Muscle layer of colon (tissue), 2 donors: ENCODE results near the gene PIP5K1A.

Experiments
- H3K27ac ChIP-seq: one replicate; pipeline ENCODE4 v1.7.0; 2013; ENCODE audit warnings: low read depth, mild to moderate bottlenecking, low read length, moderate library complexity
- H3K27me3 ChIP-seq, 2 donors: one replicate each; pipeline ENCODE4 v1.7.0; 2013; ENCODE audit warnings: low read length in 2 of 2, mild to moderate bottlenecking in 2 of 2; ENCODE audit not compliant: insufficient read depth in 2 of 2, control insufficient read depth in 1 of 2
- H3K36me3 ChIP-seq: one replicate; pipeline ENCODE4 v1.7.0; 2013; ENCODE audit warnings: mild to moderate bottlenecking, low read length; ENCODE audit not compliant: insufficient read depth
- H3K4me1 ChIP-seq: one replicate; pipeline ENCODE4 v1.7.0; 2013; ENCODE audit warnings: mild to moderate bottlenecking, low read length; ENCODE audit not compliant: insufficient read depth
- H3K4me3 ChIP-seq, 2 donors: one replicate each; pipeline ENCODE4 v1.7.0; 2013; ENCODE audit warnings: low read length in 2 of 2, low read depth in 1 of 2, mild to moderate bottlenecking in 1 of 2, moderate library complexity in 1 of 2
- H3K9ac ChIP-seq: one replicate; pipeline ENCODE4 v1.7.0; 2013; ENCODE audit warnings: low read length
- H3K9me3 ChIP-seq: one replicate; pipeline ENCODE4 v1.7.0; 2013; ENCODE audit warnings: mild to moderate bottlenecking, low read length
- donor health status: abdominal sarcoma.
- donor health status: Adenocarcinoma of cecum.

Gene PIP5K1A

DNA sequence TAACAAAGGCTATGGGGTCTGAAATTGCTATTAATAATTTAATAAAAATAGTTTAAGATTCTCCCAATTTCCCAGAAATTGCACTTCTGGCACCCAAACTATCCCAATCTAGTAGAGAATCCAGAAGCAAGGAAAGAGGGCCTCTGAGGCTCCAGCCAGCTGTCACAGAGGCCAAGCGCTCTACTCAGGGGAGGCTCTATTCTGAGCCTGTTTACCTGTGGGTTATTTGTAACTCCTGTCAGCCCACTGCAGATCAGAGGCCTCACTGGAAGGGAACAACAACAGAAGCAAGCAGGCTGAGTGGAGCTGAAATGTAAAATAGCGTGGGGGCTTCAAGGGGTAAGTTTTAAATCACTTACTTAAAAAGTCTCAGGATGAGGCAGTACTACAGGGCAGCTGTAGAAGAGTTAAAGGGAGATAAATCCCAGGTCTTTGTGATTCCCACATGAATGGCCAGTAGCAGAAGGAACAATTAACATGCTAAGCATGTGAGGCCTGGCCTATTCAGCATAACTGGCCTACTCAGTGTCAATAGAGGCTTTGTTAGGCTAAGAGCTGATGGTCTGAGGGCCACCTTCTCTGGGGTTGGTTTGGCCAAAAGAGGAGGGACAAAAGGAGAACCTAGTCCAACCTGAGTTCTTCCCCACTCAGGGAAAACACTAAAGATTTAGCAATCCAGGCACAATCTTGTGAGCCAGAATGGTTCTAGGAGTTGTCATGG is 96.5 kb downstream of the PIP5K1A start:
- no peak overlapping the region for H3K4me3 ChIP-seq
- H3K27me3 ChIP-seq = no peaks in the 10 kb centered on the region
- no peak overlapping the region for H3K27ac ChIP-seq
- no peak overlapping the region for H3K9ac ChIP-seq
- H3K4me1 ChIP-seq = no peaks in the 10 kb centered on the region
- no peaks in the 10 kb centered on the region for H3K9me3 ChIP-seq
- peaks cover 76% of the 10 kb centered on the region for H3K36me3 ChIP-seq
